IPS-15b (cell line): ENCODE data around the gene CEACAM4.

Experiments
- H3K27me3 ChIP-seq: one replicate; pipeline ENCODE4 v1.6.1; 2013; ENCODE audit warnings: low read length; ENCODE audit not compliant: control insufficient read depth, insufficient read depth
- H3K36me3 ChIP-seq: one replicate; pipeline ENCODE4 v1.6.1; 2013; ENCODE audit warnings: low read length; ENCODE audit not compliant: control insufficient read depth, insufficient read depth
- H3K4me1 ChIP-seq: one replicate; pipeline ENCODE4 v1.6.1; 2013; ENCODE audit warnings: mild to moderate bottlenecking, low read length; ENCODE audit not compliant: control insufficient read depth, insufficient read depth
- H3K4me3 ChIP-seq: one replicate; pipeline ENCODE4 v1.5.1; 2013; ENCODE audit warnings: low read depth, low read length
- H3K9ac ChIP-seq: one replicate; pipeline ENCODE4 v1.6.1; 2013; ENCODE audit warnings: low read depth, mild to moderate bottlenecking, low read length
- H3K9me3 ChIP-seq: one replicate; pipeline ENCODE4 v1.6.1; 2013; ENCODE audit warnings: mild to moderate bottlenecking, low read length; ENCODE audit not compliant: control insufficient read depth, insufficient read depth

CEACAM4 gene

DNA sequence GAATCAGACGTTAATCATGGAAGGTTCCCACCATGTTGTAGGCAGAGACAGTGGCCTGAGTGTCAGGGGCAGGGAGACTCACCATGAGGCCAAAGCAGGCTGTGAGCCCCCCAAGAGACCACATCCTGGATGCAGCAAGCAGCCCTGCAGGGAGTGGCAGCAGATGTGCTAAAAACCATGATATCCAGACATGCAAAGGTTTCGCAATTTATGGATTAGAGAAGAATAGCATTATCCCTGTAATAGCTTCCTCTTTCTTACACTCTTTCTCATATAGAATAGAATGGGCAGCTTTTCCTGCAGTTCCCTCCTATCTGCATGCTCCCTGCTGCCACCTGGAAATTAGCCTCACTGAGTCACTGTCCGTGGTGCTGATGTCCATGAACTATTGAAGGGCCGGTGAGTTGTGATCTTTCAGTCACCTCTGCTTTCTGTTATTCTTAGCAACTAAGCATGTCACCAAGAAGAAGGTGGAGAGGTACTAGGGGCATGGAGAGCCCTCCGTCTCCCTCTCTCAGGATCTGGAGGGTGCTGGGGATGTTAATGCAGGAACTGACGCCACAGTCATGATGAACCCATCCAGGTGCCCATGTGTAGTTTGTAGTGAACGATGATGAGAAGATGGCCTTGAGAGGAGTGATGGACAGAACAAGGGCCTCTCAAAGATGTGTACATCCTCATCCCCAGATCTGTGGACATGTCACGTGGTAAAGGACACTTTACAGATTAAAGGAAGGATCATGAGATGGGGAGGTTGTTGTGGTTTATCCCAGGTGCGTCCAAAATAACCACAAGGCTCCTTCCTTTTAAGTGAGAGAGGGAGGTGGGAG, 9.9 kb downstream of the CEACAM4 start:
- Histone ChIP-seq H3K9me3 (no peaks in the 10 kb centered on the region), H3K36me3 (no peaks in the 10 kb centered on the region), H3K9ac (no peak overlapping the region), H3K27me3 (peaks cover 2% of the 10 kb centered on the region), H3K4me1 (no peaks in the 10 kb centered on the region), H3K4me3 (no peak overlapping the region)

DNA sequence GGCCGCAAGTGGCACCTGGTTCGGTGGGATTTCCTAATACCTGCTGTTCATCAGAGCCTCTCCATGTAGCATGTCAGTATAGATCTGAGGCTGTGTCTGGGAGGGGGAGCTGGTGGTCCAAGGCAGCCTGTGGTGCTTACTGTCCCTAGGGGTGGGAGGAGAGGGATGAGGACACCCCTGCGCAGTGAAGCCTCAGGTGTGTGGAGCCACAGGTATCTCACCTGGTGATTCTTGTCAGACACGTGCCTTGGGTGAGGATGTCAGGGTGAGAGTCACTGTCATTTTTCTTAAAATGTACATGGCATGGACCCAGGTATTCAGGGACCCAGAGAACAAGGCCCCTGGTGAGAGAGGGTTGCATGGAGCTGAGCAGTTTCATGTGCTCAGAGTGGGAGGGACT, 11.7 kb downstream of the CEACAM4 start:
- Histone ChIP-seq H3K9ac (no peak overlapping the region), H3K9me3 (no peaks in the 10 kb centered on the region), H3K36me3 (no peaks in the 10 kb centered on the region), H3K4me1 (no peaks in the 10 kb centered on the region), H3K4me3 (no peak overlapping the region), H3K27me3 (peaks cover 11% of the 10 kb centered on the region)

DNA sequence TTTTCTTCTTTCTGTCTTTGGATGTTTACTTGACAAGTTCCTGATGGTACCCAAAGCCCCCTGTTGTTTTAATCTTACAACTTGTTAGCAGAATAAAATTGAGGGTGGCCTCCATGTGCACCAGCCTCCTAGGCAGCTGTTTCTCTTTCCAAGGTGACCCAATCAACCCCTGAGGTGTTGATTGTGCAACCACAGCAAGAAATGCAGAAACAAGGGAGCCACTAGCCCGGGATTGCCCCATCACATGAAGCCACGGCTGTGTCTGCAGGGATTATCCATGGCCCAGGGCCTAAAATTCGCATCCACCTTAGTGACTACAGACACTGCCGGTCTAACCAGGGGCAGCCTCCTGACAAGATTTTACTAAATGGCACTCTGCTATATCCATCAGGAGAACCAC, 14.4 kb downstream of the CEACAM4 start:
- Histone ChIP-seq H3K36me3 (no peaks in the 10 kb centered on the region), H3K4me3 (no peak overlapping the region), H3K9me3 (no peaks in the 10 kb centered on the region), H3K9ac (no peak overlapping the region), H3K27me3 (peaks cover 27% of the 10 kb centered on the region), H3K4me1 (no peaks in the 10 kb centered on the region)

DNA sequence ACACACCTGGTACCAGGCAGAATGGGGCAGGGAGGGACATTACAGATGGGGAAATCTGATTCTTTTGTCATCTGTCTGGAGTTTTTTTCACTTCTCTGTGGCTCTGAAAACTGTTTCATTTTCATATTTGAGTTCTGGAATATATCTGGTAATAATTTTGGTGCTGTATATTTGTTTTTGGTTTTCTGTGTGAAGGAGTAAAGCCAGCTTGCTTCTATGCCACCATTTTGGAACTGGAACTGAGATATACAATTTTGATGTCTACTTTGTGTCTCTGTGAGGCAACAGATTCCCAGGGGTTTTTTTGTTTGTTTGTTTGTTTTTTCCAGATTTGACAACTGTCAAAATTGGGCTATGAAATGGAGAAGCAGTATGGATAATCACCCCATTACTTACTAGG, 16.1 kb downstream of the CEACAM4 start:
- H3K4me1 ChIP-seq, result no peaks in the 10 kb centered on the region
- peaks cover 40% of the 10 kb centered on the region for H3K27me3 ChIP-seq

DNA sequence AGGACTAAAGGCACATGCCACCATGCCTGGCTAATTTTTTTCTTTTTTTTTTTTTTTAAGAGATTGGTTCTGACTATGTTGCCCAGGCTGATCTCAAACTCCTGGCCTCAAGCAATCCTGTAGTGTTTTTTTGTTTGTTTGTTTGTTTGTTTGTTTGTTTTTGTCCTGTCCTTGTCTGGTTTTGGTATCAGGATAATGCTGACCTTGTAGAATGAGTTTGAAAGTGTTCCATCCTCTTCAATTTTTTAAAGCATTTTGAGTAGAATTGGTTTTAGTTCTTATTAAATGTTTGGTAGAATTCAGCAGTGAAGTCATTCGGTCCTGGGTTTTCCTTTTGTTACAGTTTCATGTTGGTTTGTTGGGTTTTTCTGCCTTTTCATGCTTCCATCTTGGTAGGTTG, 19.2 kb downstream of the CEACAM4 start:
- Histone ChIP-seq H3K4me3 (no peak overlapping the region), H3K9ac (no peak overlapping the region), H3K4me1 (no peaks in the 10 kb centered on the region), H3K27me3 (peaks cover 69% of the 10 kb centered on the region), H3K36me3 (no peaks in the 10 kb centered on the region), H3K9me3 (no peaks in the 10 kb centered on the region)

More for the DNA sequence above, 16.1 kb downstream of the CEACAM4 start:
- Histone ChIP-seq H3K4me3 (no peak overlapping the region), H3K9ac (no peak overlapping the region), H3K9me3 (no peaks in the 10 kb centered on the region), H3K36me3 (no peaks in the 10 kb centered on the region)

DNA sequence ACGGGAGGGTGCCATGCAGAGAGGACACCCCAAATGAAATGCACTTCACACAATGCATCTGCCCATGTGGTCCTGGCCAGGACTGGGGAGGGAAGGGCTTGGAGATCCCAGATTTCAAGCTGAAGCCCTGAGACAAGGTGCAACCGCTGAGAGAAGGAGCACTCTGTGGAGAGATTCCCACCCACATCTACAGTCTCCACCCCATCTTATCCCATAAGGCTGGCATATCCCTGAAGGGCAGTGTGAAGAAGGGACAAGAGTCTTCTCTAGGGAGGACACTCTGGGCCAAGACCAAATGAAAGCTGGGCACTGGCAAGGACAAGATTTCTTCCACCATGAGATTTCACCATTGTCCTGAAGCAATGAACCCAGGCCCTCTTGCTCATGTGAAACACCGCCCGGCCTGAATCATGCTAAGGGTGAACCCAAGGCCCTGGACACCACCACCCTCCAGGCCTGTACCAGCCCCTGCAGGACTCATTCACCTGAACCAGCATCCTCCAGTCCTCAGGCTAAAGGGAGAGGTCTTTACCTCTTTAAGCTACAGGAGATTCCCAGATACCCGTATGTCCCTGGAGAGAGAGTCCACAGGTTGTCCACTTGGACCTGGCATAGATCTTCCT, 20.5 kb downstream of the CEACAM4 start:
- Histone ChIP-seq H3K36me3 (no peaks in the 10 kb centered on the region), H3K27me3 (peaks cover 81% of the 10 kb centered on the region), H3K9ac (no peak overlapping the region), H3K9me3 (no peaks in the 10 kb centered on the region), H3K4me1 (no peaks in the 10 kb centered on the region), H3K4me3 (no peak overlapping the region)

DNA sequence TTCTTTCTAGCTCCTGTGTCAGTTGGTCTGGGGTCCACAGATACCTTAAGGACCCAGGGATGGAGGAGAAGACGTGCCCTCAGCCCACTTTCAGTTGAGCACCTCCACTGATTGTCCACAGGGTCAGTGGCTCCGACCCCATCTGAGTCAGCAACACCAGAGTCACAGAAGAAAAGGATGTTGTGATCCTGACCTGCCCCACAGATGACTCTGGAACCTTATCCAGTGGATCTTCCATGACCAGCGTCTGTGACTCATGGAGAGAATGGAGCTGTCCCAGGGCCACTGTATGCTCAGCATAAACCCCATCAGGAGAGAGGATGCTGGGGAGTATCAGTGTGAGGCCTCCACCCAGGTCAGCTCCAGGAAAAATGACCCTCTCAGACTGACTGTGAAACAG, 22.0 kb downstream of the CEACAM4 start:
- Histone ChIP-seq H3K4me3 (no peak overlapping the region), H3K4me1 (peaks cover 6% of the 10 kb centered on the region), H3K27me3 (peaks cover 83% of the 10 kb centered on the region), H3K9ac (no peak overlapping the region), H3K36me3 (no peaks in the 10 kb centered on the region), H3K9me3 (no peaks in the 10 kb centered on the region)

DNA sequence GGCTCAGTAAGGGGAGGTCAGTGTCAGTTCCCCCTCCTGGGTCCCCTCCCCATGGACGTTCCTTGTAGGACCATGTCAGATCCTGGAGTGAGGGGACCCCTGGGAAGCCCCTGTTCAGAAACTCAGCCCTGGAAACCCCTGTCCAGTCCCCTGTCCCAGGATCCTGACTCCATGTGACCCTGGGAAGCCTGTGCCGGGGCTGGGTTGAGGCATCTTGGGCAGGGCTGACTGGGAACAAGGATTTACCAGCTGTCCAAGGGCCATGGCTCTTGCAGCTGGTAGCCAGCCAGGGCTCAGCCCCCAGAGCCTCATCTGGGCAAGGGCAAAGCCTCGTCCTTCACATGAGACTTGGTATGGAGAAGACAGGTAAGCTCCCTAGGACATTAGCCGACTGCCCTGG, 25.1 kb downstream of the CEACAM4 start:
- peaks cover 76% of the 10 kb centered on the region for H3K27me3 ChIP-seq

DNA sequence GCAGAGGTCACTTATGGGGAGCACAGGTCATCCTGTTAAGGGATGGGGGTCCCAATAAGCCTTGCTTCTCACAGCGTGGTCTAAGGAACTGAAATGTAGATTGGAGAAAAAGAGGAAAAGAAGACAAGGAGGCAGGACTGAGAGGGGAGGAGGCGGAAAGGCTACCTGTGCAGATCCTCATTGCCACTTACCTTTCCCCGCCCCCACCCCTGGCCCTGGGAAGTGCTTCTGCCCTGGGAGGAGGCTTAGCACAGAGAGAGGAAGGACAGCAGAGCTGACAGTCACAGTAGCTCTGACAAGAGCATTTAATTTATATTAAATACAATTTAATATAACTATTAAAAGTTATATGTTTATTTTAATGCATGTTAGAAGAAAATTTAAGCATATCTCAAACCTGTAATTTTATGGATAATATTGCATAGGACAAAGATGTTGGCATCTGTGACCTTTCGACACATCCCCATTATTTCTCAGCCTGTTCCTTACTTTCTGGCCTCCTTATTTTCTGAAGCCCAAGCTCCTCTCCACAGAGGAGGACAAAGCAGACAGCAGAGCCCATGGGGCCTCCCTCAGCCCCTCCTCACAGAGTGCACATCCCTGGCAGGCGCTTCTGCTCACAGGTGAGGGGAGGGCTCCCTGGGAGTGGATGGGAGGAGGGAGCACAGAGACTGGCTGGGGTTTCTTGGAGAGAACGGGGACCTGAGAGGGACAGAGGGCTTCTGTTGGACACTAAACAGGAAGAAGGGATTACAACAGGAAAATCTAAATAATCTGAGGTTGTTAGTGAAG, 27.5 kb downstream of the CEACAM4 start:
- peaks cover 71% of the 10 kb centered on the region for H3K27me3 ChIP-seq
- H3K9ac ChIP-seq, result no peak overlapping the region

More for the DNA sequence above, 25.1 kb downstream of the CEACAM4 start:
- no peak overlapping the region for H3K4me3 ChIP-seq
- H3K36me3 ChIP-seq, result no peaks in the 10 kb centered on the region
- H3K9ac ChIP-seq, result no peak overlapping the region
- H3K4me1 ChIP-seq, result peaks cover 15% of the 10 kb centered on the region
- H3K9me3 ChIP-seq, result no peaks in the 10 kb centered on the region

DNA sequence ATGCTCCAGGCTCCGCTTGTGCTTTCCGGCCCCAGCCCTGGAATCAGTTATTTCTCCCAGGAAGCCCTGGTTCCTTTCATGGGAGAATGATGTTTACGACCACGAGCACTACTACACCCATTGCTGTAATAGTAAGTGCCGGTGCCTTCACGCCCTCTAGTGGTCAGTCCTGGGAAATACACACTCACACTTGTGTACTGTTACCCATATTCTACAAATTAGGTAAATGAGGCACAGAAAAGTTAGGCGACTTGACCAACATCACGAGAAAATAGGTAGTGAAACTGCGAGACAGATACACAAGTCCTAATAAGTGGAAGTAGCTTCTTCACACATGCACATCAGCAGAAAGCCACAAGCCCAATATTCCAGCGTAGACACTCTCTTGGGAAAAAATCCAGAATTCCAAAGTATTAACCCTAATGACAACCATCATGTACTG, 29.3 kb downstream of the CEACAM4 start:
- Histone ChIP-seq H3K9me3 (no peaks in the 10 kb centered on the region), H3K4me3 (no peak overlapping the region), H3K4me1 (peaks cover 15% of the 10 kb centered on the region), H3K27me3 (peaks cover 59% of the 10 kb centered on the region), H3K36me3 (no peaks in the 10 kb centered on the region), H3K9ac (no peak overlapping the region)

More for the DNA sequence above, 27.5 kb downstream of the CEACAM4 start:
- no peaks in the 10 kb centered on the region for H3K36me3 ChIP-seq
- H3K4me3 ChIP-seq, result no peak overlapping the region
- H3K4me1 ChIP-seq, result peaks cover 15% of the 10 kb centered on the region
- H3K9me3 ChIP-seq, result no peaks in the 10 kb centered on the region

DNA sequence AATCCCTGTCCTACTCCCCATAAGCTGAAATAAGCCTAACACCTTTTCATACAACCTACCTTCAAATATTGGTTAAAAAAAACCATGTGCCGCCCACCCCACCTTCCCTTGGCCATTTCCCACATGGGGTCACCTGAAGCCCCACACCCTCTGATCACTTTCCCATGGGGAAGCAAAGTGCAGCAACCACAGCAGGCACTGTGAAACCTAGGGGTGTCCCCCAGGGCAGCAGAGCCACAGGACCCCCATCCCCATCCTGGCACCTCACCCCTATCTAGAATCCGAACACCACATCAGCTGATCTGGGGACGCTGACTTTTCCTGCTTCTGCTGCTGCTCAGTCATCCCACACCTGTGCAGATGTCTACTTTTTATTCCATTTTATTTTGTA, 31.0 kb downstream of the CEACAM4 start:
- no peaks in the 10 kb centered on the region for H3K9me3 ChIP-seq
- H3K36me3 ChIP-seq, result no peaks in the 10 kb centered on the region
- peaks cover 15% of the 10 kb centered on the region for H3K4me1 ChIP-seq
- H3K4me3 ChIP-seq, result no peak overlapping the region
- no peak overlapping the region for H3K9ac ChIP-seq
- peaks cover 45% of the 10 kb centered on the region for H3K27me3 ChIP-seq
